GM19193 (cell line): ENCODE measurements around the gene PARD6B.

Experiments used
- POLR2A ChIP-seq: IDR thresholded peaks from 4 replicates; pipeline ENCODE4 v1.6.1; 2011; ENCODE audit not compliant: insufficient read depth, insufficient read length; ENCODE audit errors: extremely low read depth

The PARD6B gene

DNA sequence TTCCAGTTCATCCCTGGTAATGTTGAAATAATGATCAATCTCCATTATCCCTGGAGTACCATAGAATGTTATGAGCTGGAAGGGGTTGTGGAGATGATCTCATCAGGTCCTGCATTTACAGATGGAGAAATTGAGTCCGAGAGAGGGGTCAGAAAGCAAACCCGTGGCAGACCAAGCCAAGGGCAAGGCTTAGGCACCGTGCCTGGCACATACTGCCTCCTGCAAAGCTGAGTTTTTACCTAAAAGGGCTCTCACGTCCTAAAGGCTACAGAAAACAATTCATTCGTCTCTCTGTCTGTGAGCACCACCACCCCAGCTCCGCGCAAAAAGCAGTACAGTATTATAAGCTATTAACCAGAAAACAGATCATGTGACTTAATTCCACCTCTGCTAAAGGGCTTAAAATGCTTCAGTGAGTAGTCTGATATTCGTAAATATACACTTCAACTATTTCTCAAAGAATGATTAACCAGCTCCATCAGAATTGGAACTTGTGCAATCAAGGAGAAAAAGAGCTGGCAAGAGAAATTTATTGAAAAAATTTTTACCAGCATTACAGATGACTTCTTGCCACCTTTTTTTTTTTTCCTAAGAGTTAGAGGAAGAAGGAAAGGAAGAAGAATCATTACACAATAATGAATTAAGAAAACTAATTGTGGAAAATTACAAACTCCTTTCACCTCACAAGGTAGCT is 3.4 kb upstream of the PARD6B start:
- no peak for TF ChIP-seq POLR2A

DNA sequence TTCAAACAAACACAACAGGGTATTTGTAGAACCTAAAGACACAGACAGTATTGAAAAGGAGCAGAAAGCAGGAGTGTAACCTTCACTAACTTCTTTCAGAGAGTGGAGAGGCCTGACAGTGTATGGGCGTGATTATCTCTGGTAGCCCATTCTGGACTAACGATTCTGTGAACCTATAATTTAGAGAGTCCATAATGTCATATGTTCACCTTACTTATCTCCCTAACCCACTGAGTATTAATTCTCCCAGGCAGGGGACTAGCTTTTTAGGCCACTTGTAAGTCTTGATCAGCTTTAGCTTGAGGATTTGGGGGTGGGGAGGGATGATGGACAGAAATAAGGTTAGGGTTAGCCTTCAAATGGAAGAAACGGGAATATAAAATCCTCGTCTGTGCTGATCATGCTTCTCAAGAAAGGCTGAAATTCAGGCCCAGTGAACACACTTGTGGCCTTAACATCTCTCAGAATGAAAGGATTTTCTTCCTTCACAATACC is 2.8 kb upstream of the PARD6B start:
- no peak for TF ChIP-seq POLR2A

DNA sequence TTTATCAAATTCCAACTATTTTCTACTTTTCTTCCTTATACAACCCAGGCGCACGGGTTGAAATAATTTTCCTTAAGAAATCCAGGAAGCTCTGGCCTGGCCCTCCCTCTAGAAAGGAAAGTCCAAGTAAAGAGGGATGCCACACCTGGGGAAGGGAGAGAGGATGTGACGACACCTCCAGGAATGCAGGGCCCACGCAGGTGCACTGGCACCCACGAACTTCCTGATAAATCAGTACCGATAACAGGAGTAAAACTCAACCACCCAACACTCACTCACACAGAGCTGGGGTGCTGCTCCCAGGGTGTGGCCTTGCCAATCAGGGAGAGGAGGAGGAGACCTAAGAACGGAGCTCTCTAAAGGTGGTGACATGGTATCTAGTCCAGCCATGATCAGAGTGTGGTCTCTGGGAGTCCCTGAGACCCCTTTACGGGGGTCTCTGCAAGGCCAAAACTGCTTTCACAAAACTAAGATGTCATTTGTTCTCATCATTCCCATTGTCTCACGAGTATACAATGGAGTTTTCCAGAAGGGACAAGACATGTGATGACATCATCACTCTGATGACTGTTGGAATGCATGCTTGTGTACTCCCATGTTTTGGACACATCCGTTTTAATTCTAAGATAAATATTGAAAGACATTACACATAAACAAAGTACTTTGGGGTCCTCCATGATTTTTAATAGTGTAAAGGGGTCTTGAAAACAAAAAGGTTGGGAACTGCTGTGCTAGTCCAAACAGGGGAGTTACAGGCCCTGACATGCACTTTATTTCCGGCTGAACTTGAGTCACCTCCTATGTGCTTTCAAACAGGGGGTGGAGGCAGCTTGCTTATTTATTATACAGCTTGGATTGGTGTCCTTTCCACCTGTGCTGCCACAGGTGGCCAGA is 2.2 kb upstream of the PARD6B start:
- TF ChIP-seq POLR2A = no peak

- no peak for TF ChIP-seq POLR2A
These were observed 1.2 kb upstream of the PARD6B start for GRCh38 chr20:50729901-50730764.

DNA sequence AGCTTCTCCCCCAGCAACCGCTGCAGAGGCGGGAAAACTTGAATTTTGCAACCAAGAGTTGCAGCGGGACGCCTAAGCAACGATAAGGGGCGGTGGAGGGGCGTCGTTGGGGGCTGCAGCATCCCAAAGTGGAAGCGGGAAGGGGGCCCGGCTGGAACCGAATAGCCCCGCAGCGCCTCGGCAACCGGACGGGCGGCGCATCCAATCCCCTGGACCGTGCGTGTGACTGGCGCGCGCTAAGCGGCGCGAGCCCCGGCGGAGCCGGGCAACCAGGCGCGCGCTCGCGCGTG is 670 bp upstream of the PARD6B start:
- TF ChIP-seq POLR2A = peak; percentile 53

DNA sequence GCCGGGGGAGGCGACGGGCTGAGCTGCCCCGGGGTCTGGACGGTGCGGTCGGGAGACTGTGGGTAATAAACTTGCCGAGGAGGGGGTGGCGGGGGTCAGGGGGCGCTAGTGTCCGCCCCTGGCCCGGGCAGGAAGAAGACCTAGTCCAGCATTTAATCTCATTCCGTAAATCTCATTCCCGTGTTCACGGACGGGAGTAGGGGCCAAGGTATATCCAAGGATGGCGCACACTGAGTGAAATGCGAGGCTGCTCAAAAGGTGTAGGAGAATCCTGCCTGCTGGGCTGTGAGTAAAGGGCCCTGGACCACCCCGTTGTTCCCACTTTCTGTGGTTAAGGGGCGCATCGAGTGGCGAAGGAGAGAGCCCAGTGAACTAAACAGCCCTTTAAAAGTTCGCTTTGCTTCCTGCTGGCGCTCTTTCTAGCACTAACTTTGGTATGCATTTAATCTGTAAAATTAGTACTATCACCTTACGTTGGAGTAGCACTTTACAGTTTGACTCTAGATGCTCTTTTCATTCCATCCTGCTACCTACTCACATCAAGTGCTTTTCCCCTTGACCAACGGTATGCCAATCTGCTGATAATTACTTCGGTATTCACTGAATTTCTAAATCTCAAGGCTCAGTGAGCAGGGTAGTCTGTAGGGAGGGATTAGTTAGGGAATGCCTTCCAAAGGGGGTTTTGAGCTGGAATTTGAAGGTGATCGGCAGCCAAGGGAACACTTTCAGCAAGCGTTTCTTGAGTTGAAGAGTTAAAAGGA is 730 bp downstream of the PARD6B start:
- no peak for TF ChIP-seq POLR2A

DNA sequence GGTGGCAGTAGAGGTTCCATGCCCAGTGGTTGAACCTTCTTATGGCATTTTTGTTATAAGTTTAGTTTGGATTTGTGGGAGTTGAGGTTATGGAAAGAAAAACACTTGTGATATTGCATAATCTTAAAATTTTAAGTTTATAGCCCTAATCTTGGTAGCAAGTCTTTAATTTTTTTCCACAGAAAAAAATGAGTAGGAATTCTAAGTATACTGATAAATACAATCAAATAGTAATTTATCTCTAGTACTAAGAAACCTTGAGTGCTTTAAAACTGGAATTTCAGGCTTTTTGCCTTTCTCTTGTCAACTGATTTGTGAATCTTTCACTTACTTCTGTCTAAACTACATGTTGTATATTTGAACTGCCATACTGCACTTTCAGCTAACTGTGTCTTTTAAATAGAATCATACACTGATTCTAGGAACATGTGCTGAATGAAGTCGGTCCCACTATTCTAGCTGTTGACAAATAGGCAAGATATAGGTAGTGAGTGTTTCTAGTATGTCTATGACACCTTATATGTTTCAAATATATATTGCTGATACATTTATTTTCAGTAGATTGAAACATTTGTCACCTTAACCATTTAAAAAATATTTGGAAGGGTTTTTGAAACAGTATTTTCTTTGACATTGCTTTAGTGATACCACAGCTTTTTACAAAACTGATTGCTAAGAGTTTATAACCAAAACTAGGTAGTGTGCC is 2.4 kb downstream of the PARD6B start:
- no peak for TF ChIP-seq POLR2A

DNA sequence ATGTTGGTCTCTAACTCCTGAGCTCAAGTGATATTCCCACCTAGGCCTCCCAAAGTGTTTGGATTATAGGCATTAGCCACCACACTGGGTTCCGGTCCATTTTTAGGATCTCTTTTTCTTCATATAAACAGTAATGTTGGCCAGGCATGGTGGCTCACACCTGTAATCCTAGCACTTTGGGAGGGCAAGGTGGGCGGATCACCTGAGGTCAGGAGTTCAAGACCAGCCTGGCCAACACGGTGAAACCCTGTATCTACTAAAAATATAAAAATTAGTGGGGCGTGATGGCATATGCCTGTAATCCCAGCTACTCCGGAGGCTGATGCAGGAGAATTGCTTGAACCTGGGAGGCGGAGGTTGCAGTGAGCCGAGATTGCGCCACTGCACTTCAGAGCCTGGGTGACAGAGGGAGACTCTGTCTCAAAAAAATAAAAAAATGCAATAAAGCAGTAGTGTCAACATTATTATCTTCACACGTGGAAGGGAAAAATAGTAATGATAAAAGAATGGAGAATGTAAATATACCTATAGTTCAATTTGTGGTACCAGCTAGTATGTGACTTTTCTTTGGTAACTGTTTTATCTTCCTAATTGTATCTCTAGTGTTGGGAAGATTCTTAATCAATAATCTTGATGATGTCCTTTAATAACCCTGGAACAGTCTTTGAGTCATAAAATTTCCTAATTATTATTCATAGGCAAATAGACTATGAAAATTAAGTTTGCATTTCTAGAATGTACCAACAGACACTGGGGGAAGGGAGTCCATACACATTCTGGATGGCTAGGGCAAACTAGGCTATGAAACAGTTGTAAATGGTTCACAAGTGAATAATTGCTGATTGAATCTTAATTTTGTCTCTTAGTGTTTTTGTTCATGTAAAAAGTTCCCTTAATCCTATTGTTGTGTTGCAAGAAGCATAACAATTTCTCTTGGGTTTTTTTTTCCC is 3.6 kb downstream of the PARD6B start:
- TF ChIP-seq POLR2A = no peak

DNA sequence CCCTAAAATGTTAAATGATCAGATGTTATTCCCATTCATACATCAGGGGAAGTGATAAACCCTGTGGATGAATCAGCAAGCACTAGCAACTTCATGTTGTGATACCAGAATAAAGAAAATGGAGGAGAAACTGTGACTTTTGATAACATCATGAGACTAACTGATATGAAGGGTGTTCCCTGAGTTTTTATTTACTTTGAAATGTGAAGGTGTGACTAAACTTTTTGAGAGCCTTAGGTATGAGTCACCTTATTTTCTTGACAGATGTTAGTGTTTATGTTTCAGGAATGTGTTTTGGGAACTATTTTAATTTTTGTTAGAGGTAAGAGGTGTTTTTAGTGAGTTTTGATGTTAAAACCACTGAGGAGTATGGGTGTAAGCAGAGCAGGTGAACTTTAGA is 4.4 kb downstream of the PARD6B start:
- TF ChIP-seq POLR2A = no peak

DNA sequence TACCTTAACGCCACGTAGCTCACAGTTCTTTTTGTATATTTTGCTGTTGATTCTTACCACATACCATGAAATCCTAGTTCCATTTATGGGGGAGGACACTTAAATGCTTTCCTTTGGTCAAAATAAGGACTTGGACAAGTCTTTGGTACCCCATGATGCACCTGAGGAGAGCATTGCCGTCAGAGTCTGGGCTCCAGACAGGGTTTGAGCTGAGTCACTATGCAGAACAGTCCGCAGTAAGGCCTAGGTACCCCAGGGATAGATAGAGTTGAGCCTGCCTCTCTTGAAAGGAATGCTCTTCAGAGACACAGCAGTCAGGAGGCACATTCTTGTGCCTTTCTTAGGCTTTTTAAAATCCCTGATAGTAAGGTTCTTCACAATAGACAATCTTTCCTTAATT is 6.0 kb downstream of the PARD6B start:
- TF ChIP-seq POLR2A = no peak

GRCh38 chr20:50743087-50743486 is 11.7 kb downstream of the PARD6B start:
- no peak for TF ChIP-seq POLR2A

GRCh38 chr20:50744143-50744792 is 12.9 kb downstream of the PARD6B start:
- TF ChIP-seq POLR2A = no peak
